Lower leg skin (tissue), 4 donors: ENCODE measurements around the gene SRCAP. TPM values are rescaled to one million over a fixed set of nuclear protein-coding genes. Genes with fewer than 3 reads are reported as not detected.

Experiments used
- DNase-seq, 2 donors: peaks; one replicate each; pipeline ENCODE4 v3.0.0-alpha.2; 2019; ENCODE audit warnings: low spot score in 2 of 2
- H3K4me3 ChIP-seq: fragments of 200-600 bp; sonication (generic); 2 replicates; pipeline ENCODE4 v1.5.1; 2017; ENCODE audit warnings: mild to moderate bottlenecking, low read depth; ENCODE audit not compliant: poor library complexity, severe bottlenecking
- POLR2A ChIP-seq, 2 donors: fragments of 450-650 bp; IDR thresholded peaks; one replicate each; pipeline ENCODE4 v1.6.1; 2016 to 2017; ENCODE audit warnings: antibody characterized with exemption in 2 of 2, mild to moderate bottlenecking in 1 of 2, moderate library complexity in 1 of 2
- WGBS, 2 donors: methylation state at CpG; one replicate each; pipeline ENCODE4 v1.1.5; 2018; 5-methylcytosine and 5-hydroxymethylcytosine counted together
- intact Hi-C: fragments of 100-400 bp; cut with DNase I; formaldehyde crosslinking; loops from one replicate; pipeline ENCODE4 v1.15.0; 2023; ENCODE audit warnings: low total_unique reads
- total RNA-seq, 4 donors: library from RNA; depleted of rRNA; stranded (reverse); fragments of >200 nt; gene quantifications; one replicate each; pipeline ENCODE4 v1.1.0, GENCODE V29; 2016
- TF ChIP-seq, protein P1 (sequence below), 3 donors: fragments of 450-650 bp; IDR thresholded peaks; one replicate each; pipeline ENCODE4 v1.5.1; 2016; ENCODE audit warnings: antibody characterized with exemption in 3 of 3, mild to moderate bottlenecking in 3 of 3, moderate library complexity in 2 of 3

Gene SRCAP
- total RNA-seq, 4 donors from 2014 or later = 21.7 to 44.0 (median 33.7) TPM

DNA sequence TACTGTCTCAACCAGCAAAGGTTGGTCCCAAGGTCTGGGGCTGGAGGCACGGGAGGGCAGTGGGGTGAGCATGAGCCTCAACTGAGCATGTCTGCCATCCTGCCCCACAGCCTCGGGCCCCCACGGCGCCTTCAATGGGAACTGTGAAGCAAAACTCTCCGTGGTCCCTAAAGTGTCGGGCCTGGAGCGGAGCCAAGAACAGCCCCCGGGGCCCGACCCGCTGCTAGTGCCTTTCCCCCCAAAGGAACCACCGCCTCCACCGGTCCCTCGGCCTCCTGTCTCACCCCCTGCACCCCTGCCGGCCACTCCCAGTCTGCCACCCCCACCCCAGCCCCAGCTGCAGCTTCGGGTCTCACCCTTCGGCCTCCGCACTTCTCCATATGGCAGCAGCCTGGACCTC lies 36.5 kb upstream of the SRCAP start:
- H3K4me3 ChIP-seq = no peak overlapping the region
- 77 to 80% methylated on average over 17 of the region's 17 CpGs for WGBS, 2 donors
- TF ChIP-seq POLR2A (IDR thresholded peaks at IDR 0.05) = no peak
- TF ChIP-seq, protein P1, sequence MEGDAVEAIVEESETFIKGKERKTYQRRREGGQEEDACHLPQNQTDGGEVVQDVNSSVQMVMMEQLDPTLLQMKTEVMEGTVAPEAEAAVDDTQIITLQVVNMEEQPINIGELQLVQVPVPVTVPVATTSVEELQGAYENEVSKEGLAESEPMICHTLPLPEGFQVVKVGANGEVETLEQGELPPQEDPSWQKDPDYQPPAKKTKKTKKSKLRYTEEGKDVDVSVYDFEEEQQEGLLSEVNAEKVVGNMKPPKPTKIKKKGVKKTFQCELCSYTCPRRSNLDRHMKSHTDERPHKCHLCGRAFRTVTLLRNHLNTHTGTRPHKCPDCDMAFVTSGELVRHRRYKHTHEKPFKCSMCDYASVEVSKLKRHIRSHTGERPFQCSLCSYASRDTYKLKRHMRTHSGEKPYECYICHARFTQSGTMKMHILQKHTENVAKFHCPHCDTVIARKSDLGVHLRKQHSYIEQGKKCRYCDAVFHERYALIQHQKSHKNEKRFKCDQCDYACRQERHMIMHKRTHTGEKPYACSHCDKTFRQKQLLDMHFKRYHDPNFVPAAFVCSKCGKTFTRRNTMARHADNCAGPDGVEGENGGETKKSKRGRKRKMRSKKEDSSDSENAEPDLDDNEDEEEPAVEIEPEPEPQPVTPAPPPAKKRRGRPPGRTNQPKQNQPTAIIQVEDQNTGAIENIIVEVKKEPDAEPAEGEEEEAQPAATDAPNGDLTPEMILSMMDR (IDR thresholded peaks at IDR 0.05) = no peak
- intact Hi-C loops = no loop called here
- no peak for DNase-seq

DNA sequence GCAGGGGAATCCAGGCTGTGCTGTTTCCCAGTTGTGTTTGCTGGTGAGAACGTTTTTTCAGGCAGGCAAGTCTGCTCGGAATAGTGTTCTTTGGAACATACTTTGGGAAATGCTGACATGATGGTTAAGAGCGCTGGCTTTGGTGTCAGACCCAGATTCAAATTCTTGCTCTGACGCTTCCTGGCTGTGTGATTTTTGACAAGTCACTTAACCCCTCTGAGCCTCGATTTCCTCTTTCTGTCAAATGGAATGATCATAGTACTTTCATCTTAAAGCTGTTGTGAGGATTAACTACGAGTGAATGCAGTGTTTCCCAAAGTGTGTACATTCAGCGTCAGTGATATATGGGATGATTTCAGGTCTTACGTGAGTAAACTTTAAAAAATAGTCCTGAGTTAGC lies 35.9 kb upstream of the SRCAP start:
- no peak overlapping the region for H3K4me3 ChIP-seq
- TF ChIP-seq POLR2A (IDR thresholded peaks at IDR 0.05) = no peak
- intact Hi-C loops = no loop called here
- no peak for DNase-seq
- WGBS, 2 donors = 79 to 88% methylated on average over 8 of the region's 8 CpGs

DNA sequence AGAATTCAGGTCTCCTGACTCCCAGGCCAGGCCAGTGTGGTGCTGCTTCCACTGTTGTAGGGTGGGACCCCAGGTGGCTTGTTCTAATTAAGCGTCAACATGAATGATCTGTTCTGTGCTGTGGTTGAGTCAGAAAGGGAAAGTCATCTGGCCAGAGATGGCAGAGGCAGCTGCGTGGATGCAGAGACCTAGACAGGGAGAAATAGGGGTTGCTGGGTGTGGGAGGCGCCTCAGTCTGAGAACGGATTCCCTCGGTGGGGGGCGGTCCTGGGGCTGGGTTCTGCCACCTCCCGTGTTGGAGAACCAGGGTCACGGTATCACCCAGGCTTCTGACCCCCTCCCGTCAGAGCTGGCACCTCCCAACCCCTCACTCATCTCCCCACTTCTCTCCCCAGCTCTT lies 35.2 kb upstream of the SRCAP start:
- no peak overlapping the region for H3K4me3 ChIP-seq
- intact Hi-C loops = no loop called here
- no peak for DNase-seq
- no peak for TF ChIP-seq POLR2A (IDR thresholded peaks at IDR 0.05)
- TF ChIP-seq, protein P1 (IDR thresholded peaks at IDR 0.05) = no peak
- WGBS, 2 donors = 79% methylated on average over 9 of the region's 9 CpGs

DNA sequence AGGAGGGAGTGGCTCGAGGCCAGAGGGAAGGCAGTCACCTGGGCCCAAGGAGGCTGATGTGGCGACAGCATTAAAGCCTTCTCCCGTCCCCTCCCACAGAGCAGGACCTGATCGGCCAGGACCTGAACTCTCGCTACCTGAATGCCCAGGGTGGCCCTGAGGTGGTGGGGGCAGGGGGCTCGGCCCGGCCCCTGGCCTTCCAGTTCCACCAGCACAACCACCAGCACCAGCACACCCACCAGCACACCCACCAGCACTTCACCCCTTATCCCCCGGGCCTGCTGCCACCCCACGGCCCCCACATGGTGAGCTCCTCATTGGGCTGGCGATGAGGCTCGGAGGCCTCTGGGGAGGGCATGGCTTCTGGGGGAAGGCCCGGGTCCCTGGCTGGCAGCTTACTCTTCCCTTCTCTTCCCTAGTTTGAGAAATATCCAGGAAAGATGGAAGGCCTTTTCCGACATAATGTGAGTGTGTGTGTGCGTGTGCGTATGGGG lies 34.3 kb upstream of the SRCAP start:
- DNase-seq = no peak
- WGBS, 2 donors = 89 to 91% methylated on average over 8 to 15 of the region's 15 CpGs
- H3K4me3 ChIP-seq = no peak overlapping the region
- intact Hi-C loops = no loop called here
- TF ChIP-seq, protein P1 (IDR thresholded peaks at IDR 0.05) = no peak
- TF ChIP-seq POLR2A (IDR thresholded peaks at IDR 0.05) = no peak

GRCh38 chr16:30665155-30665829 lies 33.7 kb upstream of the SRCAP start:
- WGBS, 2 donors = 83 to 85% methylated on average over 21 to 22 of the region's 22 CpGs
- intact Hi-C loops = no loop called here
- TF ChIP-seq, protein P1 (IDR thresholded peaks at IDR 0.05) = peak in 1 of 3 donors; percentile 33
- no peak for TF ChIP-seq POLR2A (IDR thresholded peaks at IDR 0.05)
- no peak overlapping the region for H3K4me3 ChIP-seq
- no peak for DNase-seq

GRCh38 chr16:30665830-30666190 lies 33.2 kb upstream of the SRCAP start:
- intact Hi-C loops = no loop called here
- 73 to 85% methylated on average over 4 of the region's 4 CpGs for WGBS, 2 donors
- no peak for TF ChIP-seq POLR2A (IDR thresholded peaks at IDR 0.05)
- TF ChIP-seq, protein P1 (IDR thresholded peaks at IDR 0.05) = no peak
- no peak for DNase-seq
- H3K4me3 ChIP-seq = no peak overlapping the region
